ENCODE measurements around the gene RAB17.

The RAB17 gene

GRCh38 chr2:237535385-237536082 lies 55.0 kb downstream of the RAB17 start:
- Histone ChIP-seq H3K4me1 (ENCODE audit: insufficient read depth, low read length) (no peaks in the 10 kb centered on the region), H3K27me3 (ENCODE audit: insufficient read depth, low read length) (peaks cover 14% of the 10 kb centered on the region), H3K9me3 (ENCODE audit: low read length) (no peaks in the 10 kb centered on the region), H3K4me3 (ENCODE audit: low read length) (no peak overlapping the region), H3K36me3 (ENCODE audit: insufficient read depth, low read length) (no peaks in the 10 kb centered on the region), H2AFZ (ENCODE audit: low read depth, low read length) (no peak overlapping the region)

GRCh38 chr2:237534380-237534779 lies 56.2 kb downstream of the RAB17 start:
- Histone ChIP-seq H2AFZ (ENCODE audit: low read depth, low read length) (no peak overlapping the region), H3K4me1 (ENCODE audit: insufficient read depth, low read length) (no peaks in the 10 kb centered on the region), H3K4me3 (ENCODE audit: low read length) (no peak overlapping the region), H3K36me3 (ENCODE audit: insufficient read depth, low read length) (no peaks in the 10 kb centered on the region), H3K9me3 (ENCODE audit: low read length) (no peaks in the 10 kb centered on the region), H3K27me3 (ENCODE audit: insufficient read depth, low read length) (peaks cover 10% of the 10 kb centered on the region)

DNA sequence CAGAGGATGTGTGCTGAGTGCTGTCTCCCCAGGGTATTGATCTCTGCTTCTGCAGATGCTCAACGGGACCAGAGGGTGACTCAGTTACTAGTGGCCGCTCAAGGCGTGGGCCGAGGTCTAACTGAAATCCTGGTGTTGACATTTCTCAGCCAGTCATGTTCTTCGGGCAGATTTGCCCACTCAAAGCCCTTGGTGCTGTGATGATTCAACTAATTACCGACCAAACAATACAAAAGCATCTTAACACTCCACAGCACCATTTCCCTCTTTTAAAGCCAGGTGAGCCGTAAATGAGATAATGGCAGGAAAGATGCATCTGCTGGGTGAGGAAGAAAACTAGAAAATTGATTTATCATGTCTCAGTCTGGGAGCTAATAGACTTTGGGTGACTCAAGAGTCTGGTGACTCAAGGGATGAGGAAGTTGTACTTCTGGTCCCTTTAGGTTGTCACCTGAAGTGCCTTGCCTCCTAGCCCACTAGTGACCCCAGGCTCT lies 56.8 kb downstream of the RAB17 start:
- Histone ChIP-seq H2AFZ (ENCODE audit: low read depth, low read length) (no peak overlapping the region), H3K36me3 (ENCODE audit: insufficient read depth, low read length) (no peaks in the 10 kb centered on the region), H3K9me3 (ENCODE audit: low read length) (no peaks in the 10 kb centered on the region), H3K27me3 (ENCODE audit: insufficient read depth, low read length) (peaks cover 10% of the 10 kb centered on the region), H3K4me1 (ENCODE audit: insufficient read depth, low read length) (no peaks in the 10 kb centered on the region), H3K4me3 (ENCODE audit: low read length) (no peak overlapping the region)

DNA sequence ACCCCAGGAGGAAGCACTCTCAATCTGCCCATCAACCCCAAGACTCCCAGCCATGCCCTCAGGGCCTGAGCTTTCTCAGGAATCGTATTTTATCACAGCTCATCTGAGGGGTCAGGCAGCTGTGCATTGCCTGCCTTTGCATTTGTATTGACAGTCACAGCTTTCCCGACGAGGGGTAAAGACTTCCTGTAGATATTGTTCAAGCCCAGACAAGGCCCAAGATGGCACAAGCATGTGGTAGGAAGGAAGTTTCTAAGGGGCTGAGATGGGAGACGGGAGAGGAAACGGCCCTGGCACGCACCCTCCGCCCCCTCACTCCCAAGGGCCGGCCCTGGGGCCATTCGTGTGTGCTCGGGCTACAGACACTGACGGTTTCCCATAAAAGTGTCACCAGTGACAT lies 58.4 kb downstream of the RAB17 start:
- no peak overlapping the region for H2AFZ ChIP-seq (ENCODE audit: low read depth, low read length)
- no peaks in the 10 kb centered on the region for H3K9me3 ChIP-seq (ENCODE audit: low read length)
- H3K27me3 ChIP-seq (ENCODE audit: insufficient read depth, low read length), result peaks cover 7% of the 10 kb centered on the region
- H3K4me3 ChIP-seq (ENCODE audit: low read length), result no peak overlapping the region
- H3K36me3 ChIP-seq (ENCODE audit: insufficient read depth, low read length), result no peaks in the 10 kb centered on the region
- H3K4me1 ChIP-seq (ENCODE audit: insufficient read depth, low read length), result no peaks in the 10 kb centered on the region

- Histone ChIP-seq H2AFZ (ENCODE audit: low read depth, low read length) (no peak overlapping the region), H3K27me3 (ENCODE audit: insufficient read depth, low read length) (peaks cover 3% of the 10 kb centered on the region), H3K4me1 (ENCODE audit: insufficient read depth, low read length) (no peaks in the 10 kb centered on the region), H3K4me3 (ENCODE audit: low read length) (no peak overlapping the region), H3K9me3 (ENCODE audit: low read length) (no peaks in the 10 kb centered on the region), H3K36me3 (ENCODE audit: insufficient read depth, low read length) (no peaks in the 10 kb centered on the region)
Measured at GRCh38 chr2:237530472-237531433, 59.8 kb downstream of the RAB17 start.

- Histone ChIP-seq H2AFZ (ENCODE audit: low read depth, low read length) (no peak overlapping the region), H3K36me3 (ENCODE audit: insufficient read depth, low read length) (no peaks in the 10 kb centered on the region), H3K4me3 (ENCODE audit: low read length) (no peak overlapping the region), H3K27me3 (ENCODE audit: insufficient read depth, low read length) (peaks cover 3% of the 10 kb centered on the region), H3K9me3 (ENCODE audit: low read length) (no peaks in the 10 kb centered on the region), H3K4me1 (ENCODE audit: insufficient read depth, low read length) (no peaks in the 10 kb centered on the region)
Measured at GRCh38 chr2:237529452-237530402, 60.8 kb downstream of the RAB17 start.

DNA sequence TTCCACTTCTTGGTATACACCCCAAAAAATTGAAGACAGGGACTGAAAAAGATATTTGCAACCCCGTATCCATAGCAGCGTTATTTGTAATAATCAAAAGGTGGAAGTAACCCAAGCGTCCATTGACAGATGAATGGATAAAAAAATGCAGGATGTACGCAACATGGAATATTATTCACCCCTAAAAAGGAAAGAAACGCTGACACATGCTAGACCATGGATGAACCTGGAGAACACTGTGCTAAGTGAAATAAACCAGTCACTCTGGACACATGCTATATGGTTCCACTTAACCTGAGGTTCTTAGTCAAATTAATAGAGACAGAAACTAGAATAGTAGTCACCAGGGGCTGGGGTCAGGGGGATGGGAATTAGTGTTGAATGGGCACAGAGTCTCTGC lies 62.8 kb downstream of the RAB17 start:
- no peak overlapping the region for H2AFZ ChIP-seq (ENCODE audit: low read depth, low read length)
- no peaks in the 10 kb centered on the region for H3K9me3 ChIP-seq (ENCODE audit: low read length)
- no peak overlapping the region for H3K4me3 ChIP-seq (ENCODE audit: low read length)
- no peaks in the 10 kb centered on the region for H3K4me1 ChIP-seq (ENCODE audit: insufficient read depth, low read length)
- H3K36me3 ChIP-seq (ENCODE audit: insufficient read depth, low read length), result no peaks in the 10 kb centered on the region
- H3K27me3 ChIP-seq (ENCODE audit: insufficient read depth, low read length), result peaks cover 3% of the 10 kb centered on the region

DNA sequence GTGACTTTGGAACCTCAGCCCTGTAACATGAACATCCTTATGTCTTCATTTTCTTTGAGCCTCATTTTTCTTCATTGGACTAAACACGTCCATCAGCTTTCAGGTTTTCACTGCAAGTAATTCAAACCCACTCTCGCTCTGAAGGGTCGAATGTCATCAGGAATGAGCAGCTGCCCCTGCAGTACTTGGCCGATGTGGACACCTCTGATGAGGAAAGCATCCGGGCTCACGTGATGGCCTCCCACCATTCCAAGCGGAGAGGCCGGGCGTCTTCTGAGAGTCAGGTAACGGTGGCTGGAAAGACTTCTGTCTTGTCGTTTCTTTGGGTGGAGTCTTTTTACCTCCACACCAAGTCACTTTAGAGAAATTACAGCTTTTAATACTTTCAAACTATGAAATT lies 63.3 kb downstream of the RAB17 start:
- Histone ChIP-seq H3K27me3 (ENCODE audit: insufficient read depth, low read length) (peaks cover 2% of the 10 kb centered on the region), H3K4me3 (ENCODE audit: low read length) (no peak overlapping the region), H3K36me3 (ENCODE audit: insufficient read depth, low read length) (no peaks in the 10 kb centered on the region), H3K9me3 (ENCODE audit: low read length) (no peaks in the 10 kb centered on the region), H2AFZ (ENCODE audit: low read depth, low read length) (no peak overlapping the region), H3K4me1 (ENCODE audit: insufficient read depth, low read length) (no peaks in the 10 kb centered on the region)

- Histone ChIP-seq H3K4me1 (ENCODE audit: insufficient read depth, low read length) (no peaks in the 10 kb centered on the region), H3K9me3 (ENCODE audit: low read length) (no peaks in the 10 kb centered on the region), H3K4me3 (ENCODE audit: low read length) (no peak overlapping the region), H3K36me3 (ENCODE audit: insufficient read depth, low read length) (no peaks in the 10 kb centered on the region), H3K27me3 (ENCODE audit: insufficient read depth, low read length) (no peaks in the 10 kb centered on the region), H2AFZ (ENCODE audit: low read depth, low read length) (no peak overlapping the region)
Measured at GRCh38 chr2:237525559-237526157, 64.9 kb downstream of the RAB17 start.

GRCh38 chr2:237524631-237525030 lies 65.9 kb downstream of the RAB17 start:
- H2AFZ ChIP-seq (ENCODE audit: low read depth, low read length), result no peak overlapping the region
- no peaks in the 10 kb centered on the region for H3K4me1 ChIP-seq (ENCODE audit: insufficient read depth, low read length)
- H3K9me3 ChIP-seq (ENCODE audit: low read length), result no peaks in the 10 kb centered on the region
- no peaks in the 10 kb centered on the region for H3K36me3 ChIP-seq (ENCODE audit: insufficient read depth, low read length)
- no peaks in the 10 kb centered on the region for H3K27me3 ChIP-seq (ENCODE audit: insufficient read depth, low read length)
- no peak overlapping the region for H3K4me3 ChIP-seq (ENCODE audit: low read length)
